SU-DHL-6 (cell line): ENCODE data around the gene PHKB.

Experiments used
- CTCF ChIP-seq: fragments of 200-600 bp; sonication (generic); IDR thresholded peaks from one replicate; pipeline ENCODE4 v1.5.1; 2017; ENCODE audit warnings: antibody characterized with exemption, mild to moderate bottlenecking, low read length, moderate library complexity; ENCODE audit not compliant: insufficient read depth, poor library complexity, severe bottlenecking
- EZH2phosphoT487 ChIP-seq: fragments of 200-600 bp; sonication (generic), shearing (Covaris generic); conservative IDR thresholded peaks from 2 replicates; pipeline ENCODE4 v1.6.1; 2018; ENCODE audit warnings: mild to moderate bottlenecking, antibody characterized with exemption, low read length, moderate library complexity, mixed read lengths

GRCh38 chr16:47693226-47693625 is 232.1 kb downstream of the PHKB start:
- TF ChIP-seq CTCF (no peak), EZH2phosphoT487 (no peak)
